IPS-15b (cell line): Measurements from ENCODE around the gene FTCD.

Experiments used
- H3K27me3 ChIP-seq: one replicate; pipeline ENCODE4 v1.6.1; 2013; ENCODE audit warnings: low read length; ENCODE audit not compliant: control insufficient read depth, insufficient read depth
- H3K36me3 ChIP-seq: one replicate; pipeline ENCODE4 v1.6.1; 2013; ENCODE audit warnings: low read length; ENCODE audit not compliant: control insufficient read depth, insufficient read depth
- H3K4me1 ChIP-seq: one replicate; pipeline ENCODE4 v1.6.1; 2013; ENCODE audit warnings: mild to moderate bottlenecking, low read length; ENCODE audit not compliant: control insufficient read depth, insufficient read depth
- H3K4me3 ChIP-seq: one replicate; pipeline ENCODE4 v1.5.1; 2013; ENCODE audit warnings: low read depth, low read length
- H3K9ac ChIP-seq: one replicate; pipeline ENCODE4 v1.6.1; 2013; ENCODE audit warnings: low read depth, mild to moderate bottlenecking, low read length
- H3K9me3 ChIP-seq: one replicate; pipeline ENCODE4 v1.6.1; 2013; ENCODE audit warnings: mild to moderate bottlenecking, low read length; ENCODE audit not compliant: control insufficient read depth, insufficient read depth

The FTCD gene

GRCh38 chr21:46191686-46192575 lies 36.6 kb upstream of the FTCD start:
- H3K9ac ChIP-seq, result no peak overlapping the region
- no peaks in the 10 kb centered on the region for H3K27me3 ChIP-seq
- H3K4me1 ChIP-seq, result peaks cover 3% of the 10 kb centered on the region
- no peak overlapping the region for H3K4me3 ChIP-seq
- peaks cover 33% of the 10 kb centered on the region for H3K36me3 ChIP-seq
- H3K9me3 ChIP-seq, result no peaks in the 10 kb centered on the region

- peaks cover 28% of the 10 kb centered on the region for H3K36me3 ChIP-seq
- no peak overlapping the region for H3K9ac ChIP-seq
- H3K9me3 ChIP-seq, result no peaks in the 10 kb centered on the region
These were observed 35.9 kb upstream of the FTCD start for GRCh38 chr21:46191257-46191685.

GRCh38 chr21:46190491-46191131 lies 35.2 kb upstream of the FTCD start:
- H3K36me3 ChIP-seq, result peaks cover 25% of the 10 kb centered on the region

More at GRCh38 chr21:46191257-46191685, 35.9 kb upstream of the FTCD start:
- H3K4me1 ChIP-seq, result peaks cover 3% of the 10 kb centered on the region
- no peak overlapping the region for H3K4me3 ChIP-seq
- no peaks in the 10 kb centered on the region for H3K27me3 ChIP-seq

GRCh38 chr21:46189959-46190490 lies 34.6 kb upstream of the FTCD start:
- Histone ChIP-seq H3K4me3 (no peak overlapping the region), H3K4me1 (peaks cover 3% of the 10 kb centered on the region), H3K9ac (no peak overlapping the region), H3K27me3 (no peaks in the 10 kb centered on the region), H3K36me3 (peaks cover 23% of the 10 kb centered on the region), H3K9me3 (no peaks in the 10 kb centered on the region)

More at GRCh38 chr21:46190491-46191131, 35.2 kb upstream of the FTCD start:
- Histone ChIP-seq H3K4me1 (peaks cover 3% of the 10 kb centered on the region), H3K27me3 (no peaks in the 10 kb centered on the region), H3K4me3 (no peak overlapping the region), H3K9ac (no peak overlapping the region), H3K9me3 (no peaks in the 10 kb centered on the region)

- Histone ChIP-seq H3K9ac (no peak overlapping the region), H3K4me1 (peaks cover 3% of the 10 kb centered on the region)
These were observed 34.0 kb upstream of the FTCD start for GRCh38 chr21:46189213-46189958.

GRCh38 chr21:46188226-46189212 lies 33.1 kb upstream of the FTCD start:
- no peak overlapping the region for H3K9ac ChIP-seq
- no peaks in the 10 kb centered on the region for H3K9me3 ChIP-seq
- peaks cover 3% of the 10 kb centered on the region for H3K4me1 ChIP-seq
- no peaks in the 10 kb centered on the region for H3K27me3 ChIP-seq
- H3K36me3 ChIP-seq, result peaks cover 11% of the 10 kb centered on the region
- no peak overlapping the region for H3K4me3 ChIP-seq

More at GRCh38 chr21:46189213-46189958, 34.0 kb upstream of the FTCD start:
- no peaks in the 10 kb centered on the region for H3K27me3 ChIP-seq
- H3K4me3 ChIP-seq, result no peak overlapping the region
- H3K9me3 ChIP-seq, result no peaks in the 10 kb centered on the region
- peaks cover 18% of the 10 kb centered on the region for H3K36me3 ChIP-seq

GRCh38 chr21:46187814-46188213 lies 32.4 kb upstream of the FTCD start:
- no peaks in the 10 kb centered on the region for H3K9me3 ChIP-seq
- no peaks in the 10 kb centered on the region for H3K27me3 ChIP-seq
- H3K4me3 ChIP-seq, result no peak overlapping the region
- H3K9ac ChIP-seq, result no peak overlapping the region
- H3K36me3 ChIP-seq, result peaks cover 12% of the 10 kb centered on the region
- peaks cover 3% of the 10 kb centered on the region for H3K4me1 ChIP-seq

GRCh38 chr21:46187261-46187660 lies 31.9 kb upstream of the FTCD start:
- peaks cover 3% of the 10 kb centered on the region for H3K4me1 ChIP-seq
- no peaks in the 10 kb centered on the region for H3K27me3 ChIP-seq

GRCh38 chr21:46185716-46186115 lies 30.3 kb upstream of the FTCD start:
- Histone ChIP-seq H3K9ac (no peak overlapping the region), H3K4me3 (no peak overlapping the region), H3K27me3 (no peaks in the 10 kb centered on the region), H3K9me3 (no peaks in the 10 kb centered on the region), H3K36me3 (peaks cover 15% of the 10 kb centered on the region), H3K4me1 (peaks cover 3% of the 10 kb centered on the region)

More at GRCh38 chr21:46187261-46187660, 31.9 kb upstream of the FTCD start:
- H3K9ac ChIP-seq, result no peak overlapping the region
- H3K36me3 ChIP-seq, result peaks cover 18% of the 10 kb centered on the region
- no peaks in the 10 kb centered on the region for H3K9me3 ChIP-seq
- H3K4me3 ChIP-seq, result no peak overlapping the region

GRCh38 chr21:46184625-46185555 lies 29.5 kb upstream of the FTCD start:
- H3K9me3 ChIP-seq, result no peaks in the 10 kb centered on the region
- peaks cover 3% of the 10 kb centered on the region for H3K4me1 ChIP-seq
- H3K4me3 ChIP-seq, result peak overlapping the region; percentile 90
- no peak overlapping the region for H3K9ac ChIP-seq
- H3K36me3 ChIP-seq, result peaks cover 14% of the 10 kb centered on the region
- H3K27me3 ChIP-seq, result no peaks in the 10 kb centered on the region
